GM19351 (cell line): ENCODE data around the gene TPPP2.
"Not testable (repeated sequence)": the region's sequence is repeated elsewhere in the genome, so short reads cannot be mapped to it uniquely, and the experiment has no call there.

ENCODE experiments used
- ATAC-seq: cut with Tn5 transposase; IDR thresholded peaks from one replicate; pipeline ENCODE4 v1.9.1; 2021; ENCODE audit warnings: mild to moderate bottlenecking, moderate library complexity; ENCODE audit not compliant: unreplicated experiment

TPPP2 gene

GRCh38 chr14:21029917-21030316, at the start of gene TPPP2:
Gene TPPP2, plus strand, starts transcription at chr14:21030217. Its CDS starts 365 bp downstream, at chr14:21030582.
- no peak for ATAC-seq

DNA sequence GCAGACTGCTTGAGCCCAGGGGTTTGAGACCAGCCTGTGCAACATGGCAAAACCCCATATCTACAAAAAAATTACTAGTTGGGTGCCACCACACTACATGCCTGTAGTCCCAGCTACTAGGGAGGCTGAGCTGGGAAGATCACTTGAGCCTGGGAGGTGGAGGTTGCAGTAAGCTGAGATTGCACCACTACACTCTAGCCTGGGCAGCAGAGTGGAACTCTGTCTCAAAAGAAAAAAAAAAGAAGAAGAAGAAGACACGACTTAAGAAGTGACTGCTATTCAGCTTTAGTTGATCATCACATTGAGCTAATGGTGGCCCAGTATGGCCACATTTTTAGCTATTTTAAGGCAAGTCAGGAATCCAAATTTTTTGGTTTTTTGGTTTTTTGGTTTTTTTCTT, 49.1 kb upstream of the TPPP2 start:
- no peak for ATAC-seq

DNA sequence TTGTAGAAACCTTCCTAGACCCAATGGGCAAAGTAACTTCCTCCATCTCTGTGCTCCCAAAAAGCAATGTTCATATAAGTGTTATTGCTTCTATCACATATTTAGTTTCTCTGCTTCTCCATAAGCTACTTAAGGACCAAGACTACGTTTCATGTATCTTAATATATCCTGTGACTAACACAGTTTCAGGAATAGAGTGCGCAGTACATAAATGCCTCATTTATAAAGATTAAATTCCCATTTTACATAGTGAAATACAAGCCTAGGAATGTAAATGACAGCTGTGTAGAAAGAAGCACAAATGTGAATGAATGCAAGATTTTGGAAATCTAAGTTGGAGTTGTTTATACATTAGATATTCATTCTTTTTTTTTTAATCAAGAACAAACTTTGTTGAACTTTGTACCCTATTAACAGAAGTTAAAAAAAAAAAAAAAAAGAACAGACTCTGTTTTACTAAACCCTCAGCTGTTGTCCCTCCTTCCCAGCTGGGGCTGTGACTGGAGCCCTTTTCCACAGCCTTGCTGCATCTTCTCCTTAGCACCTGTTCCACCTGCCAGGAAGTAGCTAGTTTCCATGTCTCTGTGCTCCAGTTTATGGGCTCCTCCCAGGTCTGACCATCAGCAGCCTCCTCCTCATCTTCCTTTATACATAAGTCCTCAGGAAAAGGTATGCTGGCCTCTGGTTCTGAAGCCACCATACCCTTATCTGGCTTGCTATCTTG, 47.2 kb upstream of the TPPP2 start:
- no peak for ATAC-seq

DNA sequence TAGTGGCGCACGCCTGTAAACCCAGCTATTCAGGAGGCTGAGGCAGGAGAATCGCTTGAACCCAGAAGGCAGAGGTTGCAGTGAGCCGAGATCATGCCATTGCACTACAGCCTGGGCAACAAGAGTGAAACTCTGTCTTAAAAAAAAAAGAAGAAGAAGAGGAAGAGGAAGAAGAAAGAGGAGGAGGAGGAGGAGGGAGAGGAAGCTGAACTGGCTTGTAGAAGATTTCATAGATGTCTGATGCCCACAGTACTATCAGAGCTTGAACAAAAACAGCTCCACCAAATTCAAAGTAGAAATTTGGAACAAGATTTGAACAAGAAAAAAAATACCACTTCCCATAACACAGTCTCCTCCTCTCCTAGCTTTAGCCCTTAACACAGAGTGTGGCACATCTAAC, 44.4 kb upstream of the TPPP2 start:
- ATAC-seq: not testable (repeated sequence)

- ATAC-seq: no peak
Observed at GRCh38 chr14:20986811-20987210, 43.2 kb upstream of the TPPP2 start.

- no peak for ATAC-seq
Observed at GRCh38 chr14:20988717-20989470, 41.1 kb upstream of the TPPP2 start.

DNA sequence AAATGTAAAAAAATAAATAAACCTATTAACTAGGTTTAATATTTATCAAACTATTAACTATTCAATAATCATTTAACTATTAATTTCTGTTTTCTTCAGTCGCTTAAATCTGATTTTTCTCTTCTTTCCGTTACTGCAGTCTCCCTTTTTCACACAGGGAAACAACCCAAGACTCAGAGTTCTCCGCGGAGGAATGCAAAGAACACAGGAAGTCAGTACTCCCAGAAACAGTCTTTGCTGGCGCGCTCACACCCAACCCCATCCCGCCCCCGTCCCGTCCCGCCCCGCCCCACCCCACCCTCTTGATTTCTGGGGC, 40.6 kb upstream of the TPPP2 start:
- no peak for ATAC-seq

- ATAC-seq: peak; percentile 96
Observed at GRCh38 chr14:20989787-20990600, 40.0 kb upstream of the TPPP2 start, which contains the start of gene METTL17. Gene METTL17, plus strand, starts transcription at chr14:20989980. Its CDS starts 23 bp downstream, at chr14:20990003.

- no peak for ATAC-seq
Observed at GRCh38 chr14:20996521-20996920, 33.5 kb upstream of the TPPP2 start.

- ATAC-seq: no peak
Observed at GRCh38 chr14:20997115-20997514, 32.9 kb upstream of the TPPP2 start.

GRCh38 chr14:20997564-20997963, 32.5 kb upstream of the TPPP2 start:
- ATAC-seq: no peak

GRCh38 chr14:20998139-20998538, 31.9 kb upstream of the TPPP2 start:
- ATAC-seq: no peak

GRCh38 chr14:20998674-20999366, 31.2 kb upstream of the TPPP2 start, which contains the start of gene SLC39A2:
Gene SLC39A2, plus strand, starts transcription at chr14:20999293. Its CDS starts 154 bp downstream, at chr14:20999447.
- no peak for ATAC-seq

DNA sequence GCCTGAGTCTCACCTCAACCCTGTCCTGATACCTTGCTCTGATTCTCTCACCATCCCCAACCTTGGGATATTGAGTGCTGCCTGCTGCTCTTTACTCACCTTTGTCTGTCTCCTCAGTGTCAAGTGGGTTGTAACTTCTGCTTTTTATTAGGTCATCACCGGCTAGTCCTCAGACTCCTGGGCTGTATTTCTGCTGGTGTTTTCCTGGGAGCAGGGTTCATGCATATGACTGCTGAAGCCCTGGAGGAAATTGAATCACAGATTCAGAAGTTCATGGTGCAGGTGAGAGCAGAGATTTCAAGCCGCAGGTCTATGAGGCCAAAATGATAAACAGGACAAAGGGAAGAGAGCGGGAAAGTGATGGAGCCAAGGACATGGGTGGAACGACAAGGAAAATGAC, 30.4 kb upstream of the TPPP2 start:
- ATAC-seq: no peak

- ATAC-seq: no peak
Observed at GRCh38 chr14:21001218-21001617, 28.8 kb upstream of the TPPP2 start.

DNA sequence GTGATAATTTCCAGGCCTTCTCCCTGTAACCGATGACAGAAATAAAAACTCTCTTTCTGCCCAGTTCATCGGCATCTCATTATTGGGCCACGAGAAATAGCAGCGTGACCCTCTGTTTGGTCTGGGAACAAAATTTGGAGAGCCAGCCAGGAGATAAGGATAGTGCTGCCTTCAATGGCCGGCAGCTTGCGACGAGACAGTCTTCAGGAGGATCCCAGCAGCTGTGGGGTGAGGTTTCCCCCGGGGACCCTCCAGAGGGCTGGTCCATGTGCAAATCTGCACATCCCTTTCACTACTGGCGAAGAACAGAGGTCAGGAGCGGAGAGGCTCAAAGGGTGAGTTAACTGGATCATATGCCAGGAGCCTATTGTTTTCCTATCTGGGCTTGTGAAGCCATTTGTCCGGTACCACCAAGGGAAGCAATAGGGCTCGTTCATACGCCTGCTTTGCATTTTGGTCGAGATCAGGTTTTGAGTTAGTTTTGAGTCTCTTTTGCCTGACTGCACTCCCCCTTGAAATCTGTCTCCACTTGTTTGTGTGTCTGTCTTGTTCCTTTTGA, 26.1 kb upstream of the TPPP2 start:
- no peak for ATAC-seq

- not testable (repeated sequence) for ATAC-seq
Observed at GRCh38 chr14:21009721-21010120, 20.3 kb upstream of the TPPP2 start.

- ATAC-seq: no peak
Observed at GRCh38 chr14:21011136-21011535, 18.9 kb upstream of the TPPP2 start.

GRCh38 chr14:21014761-21015190, 15.2 kb upstream of the TPPP2 start:
- ATAC-seq: peak; percentile 48

- ATAC-seq: no peak
Observed at GRCh38 chr14:21015312-21015711, 14.7 kb upstream of the TPPP2 start.
